HG03066 (cell line): ENCODE results near the gene ANKRD9.
"Not testable (repeated sequence)": the region's sequence is repeated elsewhere in the genome, so short reads cannot be mapped to it uniquely, and the experiment has no call there.

Experiments used
- ATAC-seq: cut with Tn5 transposase; IDR thresholded peaks from one replicate; pipeline ENCODE4 v1.9.1; 2021; ENCODE audit warnings: low read depth; ENCODE audit not compliant: unreplicated experiment

ANKRD9 gene

GRCh38 chr14:102509746-102510615, at the start of gene ANKRD9:
ANKRD9 (minus strand) TSS chr14:102509776; CDS start chr14:102507889, 1,887 bp downstream.
- peak; percentile 74 for ATAC-seq

GRCh38 chr14:102558556-102558955, 49.0 kb upstream of the ANKRD9 start:
- ATAC-seq = no peak

GRCh38 chr14:102557434-102558226, 48.1 kb upstream of the ANKRD9 start:
- ATAC-seq = no peak

GRCh38 chr14:102556098-102556677, 46.6 kb upstream of the ANKRD9 start:
- no peak for ATAC-seq

GRCh38 chr14:102554821-102555819, 45.5 kb upstream of the ANKRD9 start:
- no peak for ATAC-seq

GRCh38 chr14:102551995-102552705, 42.6 kb upstream of the ANKRD9 start:
- no peak for ATAC-seq

GRCh38 chr14:102550927-102551401, 41.4 kb upstream of the ANKRD9 start:
- ATAC-seq = not testable (repeated sequence)

- no peak for ATAC-seq
Observed at GRCh38 chr14:102548616-102549240, 39.2 kb upstream of the ANKRD9 start.

- no peak for ATAC-seq
Observed at GRCh38 chr14:102545461-102546265, 36.1 kb upstream of the ANKRD9 start.

GRCh38 chr14:102544747-102545460, 35.3 kb upstream of the ANKRD9 start:
- ATAC-seq = no peak

- no peak for ATAC-seq
Observed at GRCh38 chr14:102544046-102544746, 34.6 kb upstream of the ANKRD9 start.

- ATAC-seq = no peak
Observed at GRCh38 chr14:102541771-102542170, 32.2 kb upstream of the ANKRD9 start.

GRCh38 chr14:102541029-102541491, 31.5 kb upstream of the ANKRD9 start:
- ATAC-seq = not testable (repeated sequence)

GRCh38 chr14:102540315-102541028, 30.9 kb upstream of the ANKRD9 start:
- ATAC-seq = no peak

- no peak for ATAC-seq
Observed at GRCh38 chr14:102539544-102540314, 30.2 kb upstream of the ANKRD9 start.
